Psoas muscle (tissue), 8 donors: Measurements from ENCODE around the gene FRS3. TPM values are rescaled to one million over a fixed set of nuclear protein-coding genes. Genes with fewer than 3 reads are reported as not detected.
"Not testable (repeated sequence)": the region's sequence is repeated elsewhere in the genome, so short reads cannot be mapped to it uniquely, and the experiment has no call there.

Source experiments
- ATAC-seq, 4 donors: fragments of 200-7000 bp; cut with Tn5 transposase; one replicate each; pipeline ENCODE4 v1.9.1; 2020; ENCODE audit warnings: moderate library complexity in 3 of 4, mild to moderate bottlenecking in 2 of 4
- DNase-seq, 2 donors: peaks; one replicate each; pipeline ENCODE4 v3.0.0-alpha.2; 2020
- H3K27ac ChIP-seq: fragments of 200-600 bp; one replicate; pipeline ENCODE4 v1.8.0; 2022
- H3K27me3 ChIP-seq, 3 donors: fragments of 200-600 bp in 1 of 3; one replicate each; pipeline versions ENCODE4 v1.6.1 to v1.8.0; 2013 to 2022; ENCODE audit warnings: low read length in 2 of 3, mild to moderate bottlenecking in 2 of 3, moderate library complexity in 1 of 3; ENCODE audit not compliant: insufficient read depth in 3 of 3
- H3K36me3 ChIP-seq, 2 donors: fragments of 200-600 bp in 1 of 2; one replicate each; pipeline versions ENCODE4 v1.6.1 to v1.8.0; 2013 to 2022; ENCODE audit warnings: low read depth in 1 of 2, mild to moderate bottlenecking in 1 of 2, moderate library complexity in 1 of 2; ENCODE audit not compliant: insufficient read depth in 1 of 2
- H3K4me1 ChIP-seq: fragments of 200-600 bp; one replicate; pipeline ENCODE4 v1.8.0; 2022
- H3K4me3 ChIP-seq: fragments of 200-600 bp; one replicate; pipeline ENCODE4 v1.8.0; 2022; ENCODE audit warnings: mild to moderate bottlenecking
- H3K9me3 ChIP-seq: fragments of 200-600 bp; one replicate; pipeline ENCODE4 v1.8.0; 2022
- WGBS, 3 donors: extraction: QIAGEN DNeasy Blood & Tissue Kit; methylation state at CpG; one replicate each; pipeline versions ENCODE4 v1.1.6 to v1.1.7; 2013; 5-methylcytosine and 5-hydroxymethylcytosine counted together
- intact Hi-C, 2 donors: fragments of 100-400 bp; cut with DNase I; formaldehyde crosslinking; loops; one replicate each; pipeline versions ENCODE4 v1.11.0 to v1.14.2; 2022
- polyA plus RNA-seq, 3 donors: library from polyadenylated mRNA; stranded (reverse); fragments of 200-250 nt; gene quantifications; one replicate each; pipeline ENCODE4 v1.2.3, GENCODE V29; 2013
- total RNA-seq, 4 donors: library from RNA; stranded (reverse); fragmentation: NEBNext Ultra II Directional in 2 of 4; extraction: Animal tissue kit (Norgen Biotek cat#: 25700) in 2 of 4; gene quantifications; one replicate each; pipeline versions ENCODE4 v1.2.1 to v1.2.4, GENCODE V29; 2021 to 2023
- TF ChIP-seq, protein P1 (sequence below): fragments of 200-600 bp; IDR thresholded peaks from one replicate; pipeline ENCODE4 v1.8.0; 2022; ENCODE audit warnings: antibody characterized with exemption
- donor health status: healthy with polysubstance abuse.
- donor health status: DM: no; HTN: no; CAD: no; lungs with moderate emphysema.
- donor health status: Bipolar disorder and iron deficiency.
- donor health status: healthy.
- donor health status: DM: yes; HTN: yes; CAD: no.
- donor health status: DM: no; HTN: no; CAD: no.
- donor health status: DM: no; HTN: no; CAD: no.
- donor health status: DM: yes; HTN: yes; CAD: no.

Gene FRS3
- total and polyA plus RNA-seq, 7 donors, result 4.0 to 6.8 (median 5.4) TPM

DNA sequence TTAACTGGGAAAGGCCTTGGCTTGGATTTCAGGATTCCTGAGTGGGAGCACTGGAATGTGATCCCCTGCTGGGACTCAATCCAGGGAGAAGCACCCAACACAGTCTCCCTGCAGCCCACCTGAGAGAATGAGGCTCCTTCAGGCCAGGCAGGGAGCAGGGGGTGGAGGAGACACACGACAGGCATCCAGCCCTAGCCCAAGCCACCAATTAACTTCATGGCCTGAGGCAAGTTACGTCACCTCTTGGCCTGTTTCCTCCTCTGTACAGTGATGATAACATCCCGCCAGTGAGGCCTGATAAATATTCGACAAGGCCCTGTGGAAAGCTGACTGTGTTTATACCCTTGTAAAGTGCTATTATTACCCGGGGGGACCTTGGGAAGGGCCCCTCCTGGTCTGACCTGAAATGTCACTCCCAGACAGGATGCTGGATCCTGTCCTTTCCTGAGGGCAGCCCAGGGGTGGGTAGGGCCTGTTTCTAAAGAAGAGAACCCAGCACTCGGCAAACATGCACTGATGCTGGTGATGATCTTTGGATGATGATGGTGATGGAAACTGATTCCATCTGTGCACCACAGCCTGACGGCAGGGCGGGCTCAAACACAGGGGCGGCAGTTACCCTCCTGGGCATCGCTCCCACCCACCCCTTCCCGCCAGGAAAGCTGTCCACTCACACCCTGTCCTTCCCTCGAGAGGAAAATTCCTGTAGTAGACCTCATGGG is 12.4 kb downstream of the FRS3 start:
- DNase-seq, result no peak
- intact Hi-C loops, result no loop called here
- no peak overlapping the region for H3K4me3 ChIP-seq
- 40 to 41% (median 41%) methylated on average over 12 of the region's 12 CpGs for WGBS, 3 donors
- TF ChIP-seq, protein P1, sequence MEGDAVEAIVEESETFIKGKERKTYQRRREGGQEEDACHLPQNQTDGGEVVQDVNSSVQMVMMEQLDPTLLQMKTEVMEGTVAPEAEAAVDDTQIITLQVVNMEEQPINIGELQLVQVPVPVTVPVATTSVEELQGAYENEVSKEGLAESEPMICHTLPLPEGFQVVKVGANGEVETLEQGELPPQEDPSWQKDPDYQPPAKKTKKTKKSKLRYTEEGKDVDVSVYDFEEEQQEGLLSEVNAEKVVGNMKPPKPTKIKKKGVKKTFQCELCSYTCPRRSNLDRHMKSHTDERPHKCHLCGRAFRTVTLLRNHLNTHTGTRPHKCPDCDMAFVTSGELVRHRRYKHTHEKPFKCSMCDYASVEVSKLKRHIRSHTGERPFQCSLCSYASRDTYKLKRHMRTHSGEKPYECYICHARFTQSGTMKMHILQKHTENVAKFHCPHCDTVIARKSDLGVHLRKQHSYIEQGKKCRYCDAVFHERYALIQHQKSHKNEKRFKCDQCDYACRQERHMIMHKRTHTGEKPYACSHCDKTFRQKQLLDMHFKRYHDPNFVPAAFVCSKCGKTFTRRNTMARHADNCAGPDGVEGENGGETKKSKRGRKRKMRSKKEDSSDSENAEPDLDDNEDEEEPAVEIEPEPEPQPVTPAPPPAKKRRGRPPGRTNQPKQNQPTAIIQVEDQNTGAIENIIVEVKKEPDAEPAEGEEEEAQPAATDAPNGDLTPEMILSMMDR, result no peak
- no peaks in the 10 kb centered on the region for H3K9me3 ChIP-seq
- H3K27me3 ChIP-seq, result no peaks in the 10 kb centered on the region
- H3K4me1 ChIP-seq, result no peaks in the 10 kb centered on the region
- peaks cover 5 to 29% of the 10 kb centered on the region in 2 donors for H3K36me3 ChIP-seq
- ATAC-seq, result peak in 3 of 4 donors; percentile 35 to 43 (median 41)
- no peak overlapping the region for H3K27ac ChIP-seq

DNA sequence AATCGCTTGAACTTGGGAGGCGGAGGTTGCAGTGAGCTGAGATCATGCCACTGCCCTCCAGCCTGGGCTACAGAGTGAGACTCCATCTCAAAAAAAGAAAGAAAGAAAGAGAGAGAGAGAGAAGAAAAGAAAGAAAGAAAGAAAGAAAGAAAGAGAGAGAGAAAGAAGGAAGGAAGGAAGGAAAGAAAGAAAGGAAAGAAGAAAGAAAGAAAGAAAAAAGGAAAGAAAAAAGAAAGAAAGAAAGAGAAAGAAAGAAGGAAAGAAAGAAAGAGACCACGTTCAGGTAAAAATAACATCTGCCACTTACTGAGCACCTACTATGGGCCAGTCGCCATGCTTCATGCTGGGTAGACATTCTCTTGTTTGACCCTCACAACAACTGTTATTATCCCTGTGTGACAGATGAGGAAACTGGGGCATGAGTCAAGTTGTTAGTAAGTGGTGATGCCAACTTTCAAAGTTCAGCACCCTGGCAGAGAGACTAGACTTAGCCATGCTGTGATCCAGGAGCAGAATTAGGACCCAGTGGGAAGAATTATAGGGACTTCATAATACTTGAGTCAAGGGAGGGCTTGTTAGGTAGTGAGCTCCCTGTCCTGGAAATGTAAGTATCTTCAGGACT is 13.5 kb downstream of the FRS3 start:
- H3K27ac ChIP-seq, DNase-seq, H3K4me1 ChIP-seq, H3K27me3 ChIP-seq, intact Hi-C loops, H3K9me3 ChIP-seq, H3K4me3 ChIP-seq: not testable (repeated sequence)
- peak in 1 of 4 donors; percentile 19 for ATAC-seq
- peaks cover 3 to 18% of the 10 kb centered on the region in 2 donors for H3K36me3 ChIP-seq
- 84 to 88% (median 87%) methylated on average over 4 of the region's 4 CpGs for WGBS, 3 donors

DNA sequence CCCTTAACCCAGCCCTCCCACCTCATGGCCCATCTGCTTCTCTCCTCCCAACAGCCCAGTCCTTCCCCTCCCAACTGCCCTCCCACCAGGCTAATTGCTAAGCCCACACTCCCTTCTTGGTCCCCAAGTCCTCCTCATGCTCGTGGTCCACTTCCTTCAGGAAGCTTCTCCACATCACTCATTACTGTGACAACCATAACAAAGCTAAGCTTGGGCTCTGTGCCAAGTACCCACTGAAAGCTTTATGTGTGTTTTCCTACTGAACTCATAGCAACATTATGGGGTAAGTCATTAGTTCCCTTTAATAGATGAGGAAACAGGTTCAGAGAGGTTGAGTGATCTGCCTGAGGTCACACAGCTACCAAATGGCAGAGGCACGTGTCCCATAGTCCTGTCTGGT is 16.2 kb downstream of the FRS3 start:
- intact Hi-C loops, result no loop called here
- ATAC-seq (no peak), DNase-seq (no peak)
- 32 to 40% (median 39%) methylated on average over 2 of the region's 2 CpGs for WGBS, 3 donors
- H3K9me3 ChIP-seq, result no peaks in the 10 kb centered on the region
- H3K27me3 ChIP-seq, result no peaks in the 10 kb centered on the region
- no peaks in the 10 kb centered on the region for H3K36me3 ChIP-seq
- TF ChIP-seq, protein P1, result no peak
- H3K4me3 ChIP-seq, result no peak overlapping the region
- H3K4me1 ChIP-seq, result no peaks in the 10 kb centered on the region
- H3K27ac ChIP-seq, result no peak overlapping the region

DNA sequence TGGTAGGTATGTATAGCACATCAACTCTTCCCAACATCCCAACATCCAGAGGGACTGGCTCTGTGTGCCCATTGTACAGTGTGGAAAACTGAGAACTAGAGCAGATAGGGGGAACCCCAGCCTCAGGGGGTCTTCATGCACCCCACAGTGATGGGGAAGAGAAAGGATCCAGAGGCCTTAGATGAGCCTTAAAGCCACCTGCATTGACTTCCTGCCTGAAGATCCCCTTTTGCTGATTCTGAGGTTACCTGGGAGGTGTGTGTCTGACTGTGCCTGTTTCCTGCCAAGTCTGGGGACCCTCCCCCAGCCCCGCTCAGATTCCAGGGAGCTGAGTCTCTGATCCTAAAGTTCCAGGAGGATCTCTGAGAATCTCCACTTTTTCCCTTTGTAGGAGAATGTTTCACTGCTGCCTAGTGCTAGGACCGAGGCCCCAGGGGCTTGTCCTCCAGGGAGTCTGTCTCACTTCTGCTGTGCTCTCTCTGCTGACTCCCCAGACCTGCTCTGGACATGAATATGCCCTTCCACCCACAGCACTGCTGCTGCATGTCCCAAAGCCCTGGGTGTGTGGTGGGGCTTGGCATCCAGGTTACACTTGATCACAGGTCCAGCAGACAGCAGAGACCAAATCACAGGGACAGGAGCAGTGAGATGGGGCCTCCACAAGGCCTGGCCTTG is 19.7 kb downstream of the FRS3 start:
- TF ChIP-seq, protein P1, result no peak
- H3K27ac ChIP-seq, result no peak overlapping the region
- no peaks in the 10 kb centered on the region for H3K9me3 ChIP-seq
- 73 to 90% (median 85%) methylated on average over 2 of the region's 2 CpGs for WGBS, 3 donors
- intact Hi-C loops, result no loop called here
- H3K27me3 ChIP-seq, result no peaks in the 10 kb centered on the region
- H3K4me1 ChIP-seq, result peaks cover 3% of the 10 kb centered on the region
- H3K36me3 ChIP-seq, result no peaks in the 10 kb centered on the region
- H3K4me3 ChIP-seq, result no peak overlapping the region
- DNase-seq, result no peak
- ATAC-seq, result no peak
